Stomach (tissue), 4 donors: ENCODE data around the gene RSRC1.

Experiments
- EP300 ChIP-seq: sonication (generic); formaldehyde crosslinking; IDR thresholded peaks from one replicate; pipeline ENCODE4 v1.6.1; 2017; ENCODE audit warnings: antibody characterized with exemption
- TF ChIP-seq, protein P1 (sequence below), 7 experiments: fragments of 450-650 bp in 4 of 7; fragments of 200-600 bp in 3 of 7; sonication (generic) in 3 of 7; IDR thresholded peaks; one replicate each; pipeline ENCODE4 v1.5.1; 2016 to 2019; ENCODE audit warnings: antibody characterized with exemption in 7 of 7, control low read depth in 2 of 7, mild to moderate bottlenecking in 1 of 7

DNA sequence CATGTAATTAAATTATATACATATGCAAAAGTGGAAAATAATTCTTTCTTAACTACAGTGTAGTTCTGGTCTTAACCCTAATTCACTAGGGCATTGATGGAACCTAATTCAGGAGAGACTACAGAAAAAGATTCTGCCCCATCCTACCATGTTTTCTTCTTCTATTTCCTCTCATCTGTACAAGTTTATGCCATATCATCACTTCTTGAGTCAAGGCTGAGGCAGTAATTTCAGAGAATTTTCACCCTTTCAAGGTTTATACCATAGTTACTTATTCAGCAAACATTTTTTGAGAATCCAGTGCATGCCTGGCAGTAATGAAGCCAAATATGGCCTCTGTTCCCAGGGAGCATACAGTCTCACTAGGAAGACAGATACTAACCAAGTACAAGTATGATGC is 37.1 kb upstream of the RSRC1 start:
- TF ChIP-seq EP300, result no peak
- TF ChIP-seq, protein P1, sequence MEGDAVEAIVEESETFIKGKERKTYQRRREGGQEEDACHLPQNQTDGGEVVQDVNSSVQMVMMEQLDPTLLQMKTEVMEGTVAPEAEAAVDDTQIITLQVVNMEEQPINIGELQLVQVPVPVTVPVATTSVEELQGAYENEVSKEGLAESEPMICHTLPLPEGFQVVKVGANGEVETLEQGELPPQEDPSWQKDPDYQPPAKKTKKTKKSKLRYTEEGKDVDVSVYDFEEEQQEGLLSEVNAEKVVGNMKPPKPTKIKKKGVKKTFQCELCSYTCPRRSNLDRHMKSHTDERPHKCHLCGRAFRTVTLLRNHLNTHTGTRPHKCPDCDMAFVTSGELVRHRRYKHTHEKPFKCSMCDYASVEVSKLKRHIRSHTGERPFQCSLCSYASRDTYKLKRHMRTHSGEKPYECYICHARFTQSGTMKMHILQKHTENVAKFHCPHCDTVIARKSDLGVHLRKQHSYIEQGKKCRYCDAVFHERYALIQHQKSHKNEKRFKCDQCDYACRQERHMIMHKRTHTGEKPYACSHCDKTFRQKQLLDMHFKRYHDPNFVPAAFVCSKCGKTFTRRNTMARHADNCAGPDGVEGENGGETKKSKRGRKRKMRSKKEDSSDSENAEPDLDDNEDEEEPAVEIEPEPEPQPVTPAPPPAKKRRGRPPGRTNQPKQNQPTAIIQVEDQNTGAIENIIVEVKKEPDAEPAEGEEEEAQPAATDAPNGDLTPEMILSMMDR (IDR thresholded peaks at IDR 0.05), result no peak
